ENCODE data around the gene COX14.

The COX14 gene

GRCh38 chr12:50162230-50162629, 50.2 kb downstream of the COX14 start:
- DNase-seq = no peak

- no peak for DNase-seq
These were observed 52.9 kb downstream of the COX14 start for GRCh38 chr12:50164963-50165362.

GRCh38 chr12:50166799-50167048, 54.7 kb downstream of the COX14 start:
- DNase-seq = no peak

GRCh38 chr12:50167049-50167828, 55.2 kb downstream of the COX14 start, which contains the start of gene CERS5:
TSS of gene CERS5 (minus strand) at chr12:50167369. CDS start at chr12:50167297, 72 bp downstream.
- DNase-seq = peak; percentile 93 to 97

Data from NCI-H524 (cell line).